GM21723 (cell line): Measurements from ENCODE around the gene ROS1.

Experiments
- ATAC-seq: cut with Tn5 transposase; IDR thresholded peaks from one replicate; pipeline ENCODE4 v1.9.1; 2021; ENCODE audit warnings: mild to moderate bottlenecking, moderate library complexity; ENCODE audit not compliant: unreplicated experiment

Gene ROS1

GRCh38 chr6:117311726-117312125 lies 114.0 kb downstream of the ROS1 start:
- no peak for ATAC-seq

GRCh38 chr6:117311310-117311709 lies 114.4 kb downstream of the ROS1 start:
- ATAC-seq, result no peak

- no peak for ATAC-seq
These were observed 116.1 kb downstream of the ROS1 start for GRCh38 chr6:117309611-117310010.

DNA sequence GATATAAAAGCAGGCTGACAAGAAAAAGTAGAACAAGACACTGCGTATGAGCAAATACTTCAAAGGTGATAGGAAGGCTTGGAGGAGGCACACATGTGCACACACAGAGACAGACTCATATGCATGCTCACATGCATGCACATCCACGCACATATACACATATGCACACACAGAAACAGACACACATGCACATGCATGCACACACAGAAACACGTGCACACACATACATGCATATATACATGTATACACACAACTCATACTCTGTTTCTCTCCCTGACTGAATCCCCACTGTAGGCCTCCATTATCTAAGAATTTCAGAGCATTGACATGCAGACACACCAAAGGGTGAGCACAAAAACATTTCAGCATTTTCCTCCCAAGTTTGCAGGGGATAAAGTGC lies 116.7 kb downstream of the ROS1 start:
- no peak for ATAC-seq

DNA sequence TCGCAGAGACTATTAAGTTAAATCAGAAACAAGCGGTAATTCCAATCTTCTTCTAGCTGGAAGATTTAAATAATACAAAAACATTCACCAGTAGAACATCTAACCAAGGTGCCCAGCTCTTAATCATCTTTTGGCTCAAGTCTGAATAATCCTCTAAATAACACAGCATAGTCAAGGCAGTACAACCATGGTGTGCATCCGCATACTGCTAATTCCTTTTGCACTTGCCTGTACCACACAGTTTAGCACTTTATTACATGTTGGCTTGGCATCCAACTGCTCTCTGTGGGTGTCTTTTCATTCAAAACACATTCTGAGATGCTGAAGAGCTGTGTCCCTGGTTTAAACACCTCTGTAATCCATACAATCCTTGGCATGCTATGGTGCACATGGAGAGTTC lies 118.1 kb downstream of the ROS1 start:
- ATAC-seq, result no peak

DNA sequence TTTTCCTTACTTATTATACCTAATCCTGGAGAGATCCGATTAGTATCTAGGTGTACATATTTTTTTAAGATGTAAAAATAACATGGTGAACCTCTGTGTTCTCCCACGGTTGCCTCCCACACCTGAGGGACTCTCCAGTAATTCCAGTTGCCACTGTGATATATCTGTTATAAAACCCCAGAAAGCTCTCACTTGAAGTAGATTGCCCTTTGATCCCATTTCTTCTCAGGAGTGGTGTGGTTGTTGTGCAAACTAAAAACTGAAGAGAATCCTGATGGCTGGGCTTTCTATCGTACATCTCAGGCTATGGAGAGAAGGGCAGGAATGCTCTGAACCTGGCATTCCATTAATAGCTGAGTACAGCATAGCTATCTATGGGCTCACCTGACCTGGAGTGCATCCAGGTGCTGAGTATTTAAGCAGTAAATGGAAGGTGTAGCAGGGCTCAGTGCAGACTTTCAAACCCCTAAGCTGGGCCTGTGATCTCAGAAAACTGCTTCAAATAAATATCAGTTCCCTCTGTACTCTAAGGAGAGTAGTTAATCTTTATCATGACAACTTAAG lies 119.4 kb downstream of the ROS1 start:
- no peak for ATAC-seq

- no peak for ATAC-seq
These were observed 121.3 kb downstream of the ROS1 start for GRCh38 chr6:117304446-117304845.

DNA sequence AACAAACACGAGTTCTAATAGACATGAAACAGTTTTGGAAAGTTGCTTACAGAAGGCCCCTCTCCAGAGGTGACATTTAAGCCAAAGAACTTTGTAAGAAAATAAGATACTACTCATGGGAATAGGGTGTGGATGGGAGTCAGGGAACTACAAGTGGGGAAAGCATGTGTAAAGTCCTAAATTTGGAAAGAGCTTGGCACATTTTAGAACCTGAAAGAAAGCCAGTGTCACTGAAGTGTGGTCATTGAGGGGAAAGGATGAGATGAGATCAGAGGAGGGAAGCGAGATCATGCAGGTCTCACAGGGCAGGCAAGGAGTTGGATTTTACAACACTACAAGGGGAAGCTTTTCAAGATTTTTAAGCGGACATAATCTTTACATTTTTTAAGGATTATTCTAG lies 122.4 kb downstream of the ROS1 start:
- ATAC-seq, result no peak

DNA sequence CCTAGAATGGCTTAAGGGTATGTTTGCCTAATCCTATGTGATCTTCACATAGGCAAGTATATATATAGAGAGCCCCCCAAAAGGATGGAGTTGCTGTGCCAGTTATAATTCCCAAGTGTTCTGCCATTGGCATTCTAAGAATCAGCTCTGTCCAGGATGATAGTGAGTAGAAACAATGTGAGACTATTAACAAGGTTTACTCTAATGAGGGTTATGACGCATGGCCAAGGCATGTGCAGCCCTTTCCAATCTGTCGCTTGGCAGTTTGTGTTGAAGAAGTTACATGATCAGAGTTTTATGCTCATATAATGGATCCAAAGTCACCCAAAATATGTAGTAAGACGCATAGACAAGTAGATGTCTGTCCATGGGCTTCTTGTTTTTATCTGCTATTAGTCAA lies 126.8 kb downstream of the ROS1 start:
- ATAC-seq, result no peak

- ATAC-seq, result no peak
These were observed 135.4 kb downstream of the ROS1 start for GRCh38 chr6:117290173-117290846.

- no peak for ATAC-seq
These were observed 137.5 kb downstream of the ROS1 start for GRCh38 chr6:117288083-117288715.

DNA sequence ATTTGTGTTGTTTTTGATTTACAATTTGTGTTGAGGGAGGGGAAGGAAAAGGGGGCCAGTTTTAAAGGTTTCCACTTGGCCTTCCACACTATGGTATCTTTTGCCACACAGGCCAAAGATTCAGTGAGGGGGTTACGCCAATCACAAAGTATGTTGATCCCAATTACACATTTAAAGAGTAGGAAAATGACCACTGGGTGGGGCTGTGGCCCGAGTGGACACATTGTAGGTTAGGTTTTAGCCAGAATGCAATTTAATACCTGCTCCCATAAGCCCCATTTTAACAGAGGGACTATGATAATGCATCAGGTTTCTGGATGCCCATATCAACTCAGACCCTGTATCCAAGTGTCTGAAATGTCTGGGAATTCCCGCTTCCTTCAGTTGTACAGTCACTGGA lies 144.8 kb downstream of the ROS1 start:
- no peak for ATAC-seq

DNA sequence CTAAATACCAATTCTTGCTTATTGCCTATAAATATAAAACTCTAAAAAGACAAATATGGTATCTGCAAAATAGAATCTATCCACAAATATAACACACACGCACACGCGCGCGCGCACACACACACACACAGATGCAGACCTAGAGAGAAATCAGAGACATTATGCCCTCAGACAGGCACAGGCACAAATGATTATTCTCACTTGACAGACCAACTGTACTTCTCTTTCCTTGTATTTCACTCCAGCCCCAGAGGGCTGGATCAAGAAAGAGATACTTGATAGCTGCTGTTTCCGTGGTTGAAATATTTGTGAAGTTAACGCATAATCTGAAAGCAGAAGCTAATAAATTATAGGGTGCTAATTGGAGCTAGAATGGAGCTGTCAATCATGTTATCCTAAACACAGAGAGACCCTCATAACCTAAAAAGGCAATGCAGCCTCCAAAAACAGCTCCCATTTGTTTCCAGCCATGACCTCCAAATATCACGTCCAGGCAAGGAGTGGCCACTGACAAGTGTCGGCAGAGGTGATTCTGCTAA lies 148.9 kb downstream of the ROS1 start:
- no peak for ATAC-seq

GRCh38 chr6:117275711-117276110 lies 150.0 kb downstream of the ROS1 start:
- ATAC-seq, result no peak

DNA sequence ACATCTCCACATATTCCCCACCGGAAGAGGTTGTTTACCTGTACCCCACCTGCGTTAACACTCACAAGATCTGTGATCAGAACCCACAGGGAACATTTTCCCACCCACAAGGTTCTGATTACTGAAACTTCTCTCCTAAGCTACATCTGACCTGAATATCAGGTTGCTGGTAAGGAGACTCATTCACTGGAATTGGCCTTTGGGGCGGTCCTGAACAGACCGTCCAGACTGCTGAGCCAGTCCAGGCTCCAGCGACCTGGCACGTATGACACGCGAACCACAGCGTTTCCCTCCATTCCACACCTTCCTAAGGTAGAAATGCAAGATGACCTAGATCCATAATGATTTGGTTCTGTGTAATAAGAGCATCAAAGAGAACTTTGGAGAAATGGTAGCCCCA lies 150.5 kb downstream of the ROS1 start:
- ATAC-seq, result no peak

DNA sequence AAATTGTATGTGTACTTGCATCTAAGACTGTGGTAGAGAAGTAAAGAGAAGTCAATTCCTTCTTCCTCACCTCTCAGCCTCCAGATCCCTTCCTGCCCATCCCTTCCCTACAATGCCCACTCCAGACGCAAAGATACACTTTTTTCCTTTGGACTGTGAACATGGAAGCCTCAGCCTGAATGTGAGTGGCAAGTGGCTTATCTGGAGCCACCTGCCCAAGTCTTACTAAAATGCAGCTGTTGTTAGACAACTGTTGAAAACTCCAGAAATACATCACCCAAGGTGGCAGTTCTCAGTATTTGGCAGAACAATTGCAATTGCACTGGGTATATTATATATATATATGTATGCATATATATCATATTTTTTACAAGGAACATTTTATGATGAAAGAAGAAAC lies 152.9 kb downstream of the ROS1 start:
- ATAC-seq, result no peak

DNA sequence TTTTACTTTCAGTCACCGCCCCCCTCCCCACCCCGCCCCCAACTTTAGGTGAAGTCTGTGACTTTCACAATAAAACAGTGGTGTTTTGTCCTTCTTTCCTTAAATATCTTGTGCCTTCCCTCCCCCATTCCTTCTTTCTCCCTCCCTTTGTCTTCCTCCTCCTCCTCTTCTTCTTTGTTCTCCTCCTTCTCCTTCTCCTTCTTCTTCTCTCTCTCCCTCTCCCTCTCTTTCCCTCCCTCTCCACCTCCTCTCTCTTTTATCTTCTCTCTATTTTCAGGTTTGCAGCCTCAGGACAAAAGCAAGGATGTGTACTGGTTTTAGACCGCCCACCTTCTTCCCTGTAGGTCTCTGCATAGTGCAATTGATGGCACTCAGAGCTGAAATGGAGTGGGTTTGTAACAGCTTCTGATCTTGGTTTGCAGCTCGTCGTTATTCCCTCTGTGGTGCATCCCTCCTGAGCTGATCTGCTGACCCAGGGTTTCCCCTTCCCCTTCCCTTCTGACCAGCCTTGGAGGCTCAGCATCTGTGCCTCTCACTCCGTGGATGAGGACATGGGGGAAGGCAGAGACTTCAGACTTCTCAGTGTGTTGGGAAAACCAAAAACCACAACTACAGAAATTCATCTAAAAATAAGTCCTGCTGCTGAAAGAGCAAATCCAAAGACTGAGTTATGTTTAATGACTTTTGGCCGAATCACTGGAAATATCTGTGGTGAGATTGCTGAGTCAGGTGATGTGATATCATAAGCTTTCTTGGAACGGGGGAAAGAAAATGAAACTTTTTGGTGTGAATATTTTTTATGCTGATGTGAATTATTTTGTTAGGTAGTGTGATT lies 153.5 kb downstream of the ROS1 start:
- ATAC-seq, result no peak

DNA sequence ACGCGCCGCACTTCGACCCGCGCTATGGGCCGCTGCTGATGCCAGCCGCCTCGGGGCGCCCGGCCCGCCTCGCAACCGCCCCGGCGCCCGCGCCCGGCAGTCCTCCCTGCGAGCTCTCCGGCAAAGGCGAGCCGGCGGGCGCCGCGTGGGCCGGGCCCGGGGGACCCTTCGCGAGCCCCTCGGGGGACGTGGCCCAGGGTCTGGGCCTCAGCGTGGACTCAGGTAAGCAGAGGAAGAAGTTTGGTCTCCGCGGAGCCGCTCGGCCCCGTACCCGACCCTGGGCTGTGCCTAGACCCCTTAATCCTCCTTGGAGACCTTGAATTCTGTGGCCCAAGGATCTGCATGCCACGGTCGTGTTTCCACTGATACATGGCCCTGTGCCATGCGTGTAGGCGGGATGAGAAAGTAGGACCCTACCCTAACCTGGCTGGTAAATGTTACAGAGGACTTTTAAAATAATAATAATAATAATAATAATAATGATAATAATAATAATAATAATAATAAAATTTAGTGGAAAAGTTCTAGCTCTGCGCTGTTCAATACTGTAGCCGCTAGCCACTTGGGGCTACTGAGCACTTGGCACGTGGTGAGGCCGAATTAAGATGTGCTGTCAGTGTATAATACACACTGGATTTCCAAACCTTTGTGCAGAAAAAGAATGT lies 154.8 kb downstream of the ROS1 start:
- ATAC-seq, result no peak

GRCh38 chr6:117270055-117270842 lies 155.5 kb downstream of the ROS1 start:
- no peak for ATAC-seq

DNA sequence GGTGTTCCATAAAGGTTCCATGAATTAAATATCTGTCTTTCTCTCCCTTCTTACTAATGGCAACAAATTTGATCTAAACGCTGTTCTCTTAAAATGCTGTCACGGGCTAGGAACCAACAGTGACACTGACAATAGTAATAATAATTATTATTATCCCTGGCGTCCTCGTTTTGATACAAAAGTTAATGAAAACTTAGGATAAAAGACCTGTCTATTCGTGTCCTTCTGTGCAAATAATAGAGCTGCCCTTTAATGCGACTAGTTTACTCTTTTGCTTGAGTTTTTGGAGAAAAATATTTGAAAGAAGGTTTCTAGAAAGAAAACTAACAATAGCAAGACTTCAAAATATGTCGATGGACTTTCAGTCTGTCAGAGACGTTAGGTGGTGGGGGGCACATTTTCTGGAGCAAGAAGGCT lies 156.1 kb downstream of the ROS1 start:
- no peak for ATAC-seq
